HL-60 (cell line): ENCODE data around the gene SF3A2.

Experiments
- CTCF ChIP-seq: IDR thresholded peaks from one replicate; pipeline ENCODE4 v1.5.1; 2011; ENCODE audit warnings: low read length, control low read depth, inconsistent platforms; ENCODE audit not compliant: insufficient read depth
- GABPA ChIP-seq: IDR thresholded peaks from 2 replicates; pipeline ENCODE4 v1.6.1; 2012; ENCODE audit warnings: low read depth
- POLR2AphosphoS5 ChIP-seq: IDR thresholded peaks from 2 replicates; pipeline ENCODE4 v1.6.1; 2012; ENCODE audit warnings: low read depth
- REST ChIP-seq: IDR thresholded peaks from 2 replicates; pipeline ENCODE4 v1.6.1; 2012; ENCODE audit warnings: low read depth; ENCODE audit not compliant: insufficient replicate concordance
- SPI1 ChIP-seq: IDR thresholded peaks from 2 replicates; pipeline ENCODE4 v1.6.1; 2012; ENCODE audit warnings: low read depth, mild to moderate bottlenecking, borderline replicate concordance

GRCh38 chr19:2252797-2253105 lies 16.1 kb downstream of the SF3A2 start:
- TF ChIP-seq CTCF (no peak), SPI1 (no peak), REST (no peak), POLR2AphosphoS5 (no peak), GABPA (no peak)
